HepG2 (cell line): ENCODE results near the gene WNT16. TPM values are rescaled to one million over a fixed set of nuclear protein-coding genes. Genes with fewer than 3 reads are reported as not detected.

Experiments
- ATAC-seq: fragments of 200-7000 bp; cut with Tn5 transposase; 3 replicates; pipeline ENCODE4 v1.9.1; 2020; ENCODE audit warnings: mild to moderate bottlenecking, moderate library complexity
- BruUV-seq: library from RNA; stranded (reverse); fragments of 400-500 nt; replicated peaks from 2 replicates; lab custom pipeline; 2021; lab: Mats Ljungman, UMichigan
- CTCF ChIA-PET: fragments of 300-600 bp; formaldehyde crosslinking; extraction: SDS; loops from one replicate; lab custom pipeline; 2021; ENCODE audit warnings: low total read pairs, inconsistent platforms, low intra/inter-chr PET ratio; lab: Yijun Ruan, JAX
- POLR2A ChIA-PET: fragments of 350-600 bp; sonication (Branson Sonifier 250); formaldehyde crosslinking; loops from one replicate; lab custom pipeline; 2020; ENCODE audit warnings: antibody characterized with exemption, inconsistent platforms; lab: Yijun Ruan, JAX
- DNase-seq: peaks from one replicate; pipeline ENCODE4 v3.0.0-alpha.2; 2015; ENCODE audit warnings: low spot score
- FAIRE-seq: peaks from 3 replicates; lab custom pipeline; 2011; peaks lifted over from hg19 to GRCh38; lab: Jason Lieb, UNC
- H2AFZ ChIP-seq: one replicate; pipeline ENCODE4 v1.6.1; 2011; ENCODE audit warnings: low read length, inconsistent platforms
- H3K27ac ChIP-seq: fragments of 300-600 bp; 3 replicates; pipeline ENCODE4 v1.8.0; 2011; ENCODE audit warnings: mixed run types, mild to moderate bottlenecking, mixed read lengths, low read length, inconsistent platforms; ENCODE audit not compliant: insufficient read depth; ENCODE audit errors: extremely low read length
- H3K27me3 ChIP-seq, 2 experiments: fragments of 200-600 bp in 1 of 2; 2 replicates in 1 of 2; 3 replicates in 1 of 2; pipeline versions ENCODE4 v1.6.0 to v1.8.0; 2011; ENCODE audit warnings: low read length in 2 of 2, mild to moderate bottlenecking in 2 of 2, moderate library complexity in 2 of 2, inconsistent platforms in 1 of 2; ENCODE audit not compliant: insufficient read depth in 2 of 2, control insufficient read depth in 1 of 2
- H3K36me3 ChIP-seq, 2 experiments: fragments of 200-600 bp in 1 of 2; replicated peaks in 1 of 2; 2 replicates in 1 of 2; 3 replicates in 1 of 2; pipeline versions ENCODE4 v1.5.1 to v1.8.0; 2011; ENCODE audit warnings: low read length in 2 of 2, inconsistent platforms in 1 of 2; ENCODE audit not compliant: insufficient read depth in 2 of 2, control insufficient read depth in 1 of 2
- H3K4me1 ChIP-seq: 2 replicates; pipeline ENCODE4 v1.5.1; 2012; ENCODE audit warnings: low read length, inconsistent platforms; ENCODE audit not compliant: insufficient read depth
- H3K4me2 ChIP-seq: 2 replicates; pipeline ENCODE4 v1.6.0; 2011; ENCODE audit warnings: low read depth, low read length, inconsistent platforms
- H3K4me3 ChIP-seq, 3 experiments: fragments of 200-600 bp in 1 of 3; sonication (generic), shearing (Covaris generic) in 1 of 3; replicated peaks in 1 of 3; 2 replicates each; pipeline ENCODE4 v1.5.1; 2011 to 2016; ENCODE audit warnings: low read length in 3 of 3, inconsistent platforms in 2 of 3, low read depth in 2 of 3, mild to moderate bottlenecking in 2 of 3, control low read depth in 1 of 3, mixed read lengths in 1 of 3; ENCODE audit not compliant: insufficient read depth in 1 of 3
- H3K79me2 ChIP-seq: one replicate; pipeline ENCODE4 v1.6.1; 2011; ENCODE audit warnings: low read length, inconsistent platforms; ENCODE audit not compliant: insufficient read depth
- H3K9ac ChIP-seq: 2 replicates; pipeline ENCODE4 v1.6.0; 2011; ENCODE audit warnings: mild to moderate bottlenecking, low read depth, low read length, inconsistent platforms; ENCODE audit not compliant: insufficient read depth
- H3K9me3 ChIP-seq: 2 replicates; pipeline ENCODE4 v1.5.1; 2012; ENCODE audit warnings: mild to moderate bottlenecking, low read length
- H4K20me1 ChIP-seq: 2 replicates; pipeline ENCODE4 v1.6.0; 2011; ENCODE audit warnings: inconsistent platforms, mild to moderate bottlenecking, low read length, moderate library complexity; ENCODE audit not compliant: insufficient read depth
- E2F5 ChIP-seq: sonication (generic); formaldehyde crosslinking; conservative IDR thresholded peaks from 2 replicates; pipeline ENCODE4 v1.4.0; 2020; ENCODE audit warnings: missing genetic modification reagents
- KAT2B ChIP-seq: fragments of 150-350 bp; IDR thresholded peaks from 2 replicates; pipeline ENCODE4 v1.6.1; 2014; ENCODE audit warnings: low read depth, low read length, borderline replicate concordance
- NFIB ChIP-seq: sonication (generic); formaldehyde crosslinking; IDR thresholded peaks from 2 replicates; pipeline ENCODE4 v1.9.0; 2021; ENCODE audit warnings: missing genetic modification reagents, mild to moderate bottlenecking, borderline replicate concordance
- PHF8 ChIP-seq: sonication (generic); formaldehyde crosslinking; IDR thresholded peaks from 2 replicates; pipeline ENCODE4 v1.5.0; 2020; ENCODE audit warnings: missing genetic modification reagents
- POLR2A ChIP-seq, 2 experiments: IDR thresholded peaks; 2 replicates each; pipeline ENCODE4 v1.6.1; 2011; ENCODE audit warnings: low read depth in 2 of 2, low read length in 2 of 2, mild to moderate bottlenecking in 1 of 2, moderate library complexity in 1 of 2; ENCODE audit not compliant: insufficient read depth in 1 of 2
- POLR2AphosphoS5 ChIP-seq: IDR thresholded peaks from 2 replicates; pipeline ENCODE4 v1.6.1; 2012; ENCODE audit warnings: low read depth, low read length
- RARG ChIP-seq: sonication (generic); formaldehyde crosslinking; IDR thresholded peaks from 2 replicates; pipeline ENCODE4 v1.4.0; 2020; ENCODE audit warnings: low read depth, mild to moderate bottlenecking, missing genetic modification reagents
- TFDP1 ChIP-seq: IDR thresholded peaks from 2 replicates; pipeline ENCODE4 v1.6.1; 2016; ENCODE audit warnings: missing compliant biosample characterization, missing genetic modification reagents, borderline replicate concordance
- TIGD3 ChIP-seq: sonication (generic); formaldehyde crosslinking; IDR thresholded peaks from 2 replicates; pipeline ENCODE4 v1.5.1; 2020; ENCODE audit warnings: mild to moderate bottlenecking, missing genetic modification reagents, borderline replicate concordance
- ZBTB7B ChIP-seq: sonication (generic); formaldehyde crosslinking; IDR thresholded peaks from 2 replicates; pipeline ENCODE4 v1.4.0; 2020; ENCODE audit warnings: missing genetic modification reagents
- ZNF431 ChIP-seq: sonication (generic); formaldehyde crosslinking; IDR thresholded peaks from 2 replicates; pipeline ENCODE4 v1.9.0; 2022; ENCODE audit warnings: missing genetic modification reagents, low read depth, mild to moderate bottlenecking, borderline replicate concordance
- ZNF446 ChIP-seq: sonication (generic); formaldehyde crosslinking; IDR thresholded peaks from 2 replicates; pipeline ENCODE4 v1.5.0; 2020; ENCODE audit warnings: mild to moderate bottlenecking, missing genetic modification reagents
- ZNF770 ChIP-seq: sonication (generic); formaldehyde crosslinking; IDR thresholded peaks from 2 replicates; pipeline ENCODE4 v1.5.0; 2020; ENCODE audit warnings: mild to moderate bottlenecking, missing genetic modification reagents
- ZSCAN25 ChIP-seq: sonication (generic); formaldehyde crosslinking; IDR thresholded peaks from 2 replicates; pipeline ENCODE4 v1.8.0; 2022; ENCODE audit warnings: mild to moderate bottlenecking, missing genetic modification reagents
- ZSCAN9 ChIP-seq: IDR thresholded peaks from 2 replicates; pipeline ENCODE4 v1.6.1; 2016; ENCODE audit warnings: borderline replicate concordance
- WGBS: methylation state at CpG from one replicate; pipeline ENCODE4 v1.1.6; 2017; ENCODE audit warnings: low lambda C conversion rate; 5-methylcytosine and 5-hydroxymethylcytosine counted together
- in situ Hi-C: cut with HindIII; loops from 2 replicates; pipeline ENCODE4 v1.10.0; 2017; ENCODE audit warnings: low pct_unique_long_range_greater_than_20kb; ENCODE audit not compliant: extremely low pct_ligation_motif_present
- intact Hi-C: fragments of 100-400 bp; cut with micrococcal nuclease; formaldehyde crosslinking; loops from one replicate; pipeline ENCODE4 v1.10.0; 2022; ENCODE audit not compliant: unreplicated experiment
- polyA plus RNA-seq, 8 experiments: library from polyadenylated mRNA; depleted of rRNA in 3 of 8; stranded (reverse) in 7 of 8; unstranded in 1 of 8; fragments of >200 nt; fragmentation: Illumina TruSeq in 4 of 8; extraction: Trizol in 4 of 8; gene quantifications; 2 replicates each; pipeline versions ENCODE4 v1.2.1 to v1.2.3, GENCODE V29; 2011 to 2016; ENCODE audit warnings: low read depth in 4 of 8, missing spikeins in 1 of 8, mixed read lengths in 1 of 8; ENCODE audit not compliant: insufficient read depth in 1 of 8
- total RNA-seq, 5 experiments: library from RNA; depleted of rRNA; stranded (reverse); fragments of >200 nt; fragmentation: Illumina TruSeq; extraction: Trizol; gene quantifications; 2 replicates each; pipeline ENCODE4 v1.2.3, GENCODE V29; 2016; ENCODE audit warnings: low read depth in 1 of 5

WNT16 gene
- total and polyA plus RNA-seq, 2 of the 13 experiments (the other 11 are each of a cell fraction or from before 2014, with no cell fraction given) = not detected

GRCh38 chr7:121331574-121331973 lies 2.8 kb downstream of the WNT16 start:
- no peak for DNase-seq
- FAIRE-seq = no peak
- WGBS = 3% methylated on average over 5 of the region's 5 CpGs
- Histone ChIP-seq H3K27ac (no peak overlapping the region), H3K9me3 (no peaks in the 10 kb centered on the region), H3K79me2 (no peaks in the 10 kb centered on the region), H3K27me3 (peaks cover 3 to 53% of the 10 kb centered on the region in 2 experiments; a peak in 3 of 5 replicates), H3K4me3 (no peak overlapping the region), H3K9ac (no peak overlapping the region), H3K4me2 (no peak overlapping the region), H3K36me3 (no peaks in the 10 kb centered on the region), H3K4me1 (peaks cover 4% of the 10 kb centered on the region; the same call in 1 of the 2 replicates), H4K20me1 (no peaks in the 10 kb centered on the region), H2AFZ (no peak overlapping the region)
- ChIA-PET POLR2A (no interaction called here), CTCF (no interaction called here)
- in situ Hi-C loops = no loop called here
- no peak for TF ChIP-seq ZNF770
- no peak for TF ChIP-seq ZNF431 (CRISPR knock-in tag)
- no peak for TF ChIP-seq PHF8 (CRISPR knock-in tag)
- TF ChIP-seq RARG = no peak
- no peak for TF ChIP-seq ZBTB7B (CRISPR knock-in tag)
- no peak for TF ChIP-seq ZNF446 (CRISPR knock-in tag)
- TF ChIP-seq ZSCAN9 (CRISPR knock-in tag) = no peak
- TF ChIP-seq NFIB (CRISPR knock-in tag) = no peak
- TF ChIP-seq POLR2A (IDR thresholded peaks at IDR 0.05; ENCODE audit: insufficient read depth in 1 of 2, low read depth in 2 of 2, low read length in 2 of 2) = no peak
- TF ChIP-seq KAT2B = no peak
- no peak for TF ChIP-seq ZSCAN25
- no peak for TF ChIP-seq TFDP1
- TF ChIP-seq TIGD3 (CRISPR knock-in tag) = no peak
- no peak for TF ChIP-seq E2F5
- TF ChIP-seq POLR2AphosphoS5 = no peak
- BruUV-seq = no TSS peak
- ATAC-seq = no peak
- intact Hi-C loops = no loop called here
